Astrocyte (in vitro differentiated cells and primary cell): ENCODE data around the gene CCNI2. TPM values are rescaled to one million over a fixed set of nuclear protein-coding genes. Genes with fewer than 3 reads are reported as not detected.

Experiments
- DNase-seq: peaks from one replicate; pipeline ENCODE4 v3.0.0-alpha.2; 2010; ENCODE audit warnings: low read depth
- FAIRE-seq: peaks from 2 replicates; lab custom pipeline; 2011; peaks lifted over from hg19 to GRCh38; lab: Jason Lieb, UNC
- H2AFZ ChIP-seq: 2 replicates; pipeline ENCODE4 v1.6.0; 2012; ENCODE audit warnings: low read depth, low read length, inconsistent platforms
- H3K27ac ChIP-seq: 2 replicates; pipeline ENCODE4 v1.5.1; 2011; ENCODE audit warnings: low read depth, low read length, inconsistent platforms
- H3K27me3 ChIP-seq: 2 replicates; pipeline ENCODE4 v1.6.0; 2011; ENCODE audit warnings: low read length, inconsistent platforms; ENCODE audit not compliant: insufficient read depth
- H3K36me3 ChIP-seq: 2 replicates; pipeline ENCODE4 v1.5.1; 2011; ENCODE audit warnings: low read length, inconsistent platforms; ENCODE audit not compliant: insufficient read depth
- H3K4me1 ChIP-seq: 2 replicates; pipeline ENCODE4 v1.5.1; 2011; ENCODE audit warnings: low read length, inconsistent platforms; ENCODE audit not compliant: insufficient read depth
- H3K4me2 ChIP-seq: 2 replicates; pipeline ENCODE4 v1.6.0; 2012; ENCODE audit warnings: low read length, inconsistent platforms
- H3K4me3 ChIP-seq: 2 replicates; pipeline ENCODE4 v1.5.1; 2011; ENCODE audit warnings: low read depth, mild to moderate bottlenecking, low read length, inconsistent platforms; ENCODE audit not compliant: insufficient read depth
- H3K79me2 ChIP-seq: 2 replicates; pipeline ENCODE4 v1.6.0; 2012; ENCODE audit warnings: mild to moderate bottlenecking, low read length, inconsistent platforms; ENCODE audit not compliant: insufficient read depth
- H3K9ac ChIP-seq: 2 replicates; pipeline ENCODE4 v1.6.0; 2012; ENCODE audit warnings: mild to moderate bottlenecking, low read length, inconsistent platforms
- H3K9me3 ChIP-seq: 2 replicates; pipeline ENCODE4 v1.5.1; 2012; ENCODE audit warnings: low read depth, mild to moderate bottlenecking, low read length, inconsistent platforms; ENCODE audit not compliant: insufficient read depth
- H4K20me1 ChIP-seq: 2 replicates; pipeline ENCODE4 v1.6.0; 2012; ENCODE audit warnings: low read length, inconsistent platforms; ENCODE audit not compliant: insufficient read depth
- H3K27ac Mint-ChIP-seq: one replicate; pipeline ENCODE4 v1.8.0; 2021; ENCODE audit warnings: mild to moderate bottlenecking, mixed read lengths; ENCODE audit not compliant: unreplicated experiment
- H3K27me3 Mint-ChIP-seq: one replicate; pipeline ENCODE4 v1.8.0; 2021; ENCODE audit warnings: low read depth, mixed read lengths; ENCODE audit not compliant: unreplicated experiment
- H3K36me3 Mint-ChIP-seq: one replicate; pipeline ENCODE4 v1.8.0; 2021; ENCODE audit warnings: low read depth, mixed read lengths; ENCODE audit not compliant: unreplicated experiment
- H3K4me1 Mint-ChIP-seq: one replicate; pipeline ENCODE4 v1.8.0; 2021; ENCODE audit warnings: low read depth, mixed read lengths; ENCODE audit not compliant: unreplicated experiment
- H3K4me3 Mint-ChIP-seq: one replicate; pipeline ENCODE4 v1.8.0; 2021; ENCODE audit warnings: mild to moderate bottlenecking, moderate library complexity, mixed read lengths; ENCODE audit not compliant: unreplicated experiment
- H3K9me3 Mint-ChIP-seq: one replicate; pipeline ENCODE4 v1.8.0; 2021; ENCODE audit warnings: mild to moderate bottlenecking, mixed read lengths; ENCODE audit not compliant: unreplicated experiment
- CTCF ChIP-seq: IDR thresholded peaks from 2 replicates; pipeline ENCODE4 v1.5.1; 2011; ENCODE audit warnings: low read depth, mild to moderate bottlenecking, inconsistent platforms, low read length, moderate library complexity; ENCODE audit not compliant: insufficient read depth
- EZH2 ChIP-seq: IDR thresholded peaks from 2 replicates; pipeline ENCODE4 v1.6.1; 2012; ENCODE audit warnings: mild to moderate bottlenecking, low read length, inconsistent platforms; ENCODE audit not compliant: insufficient read depth
- total RNA-seq: library from RNA; stranded (reverse); gene quantifications from 2 replicates; pipeline ENCODE4 v1.2.1, GENCODE V29; 2021

CCNI2 gene
- total RNA-seq, 1 donor from 2014 or later: 0.16 TPM

- peaks cover 26% of the 10 kb centered on the region for H3K79me2 ChIP-seq
- no peaks in the 10 kb centered on the region for H3K27me3 ChIP-seq
- H2AFZ ChIP-seq: no peak overlapping the region
- no peak overlapping the region for H3K27ac ChIP-seq
- no peak for DNase-seq
- no peak for FAIRE-seq
- H3K4me1 ChIP-seq: peaks cover 11% of the 10 kb centered on the region
- no peak overlapping the region for H3K4me3 ChIP-seq
- H4K20me1 ChIP-seq: peaks cover 11% of the 10 kb centered on the region
- H3K27ac Mint-ChIP-seq: no peak overlapping the region
- H3K4me1 Mint-ChIP-seq: peaks cover 32% of the 10 kb centered on the region
- TF ChIP-seq EZH2 (no peak), CTCF (no peak)
- H3K9me3 ChIP-seq: no peaks in the 10 kb centered on the region
- no peak overlapping the region for H3K9ac ChIP-seq
- H3K36me3 Mint-ChIP-seq: no peaks in the 10 kb centered on the region
- H3K27me3 Mint-ChIP-seq: no peaks in the 10 kb centered on the region
- H3K4me2 ChIP-seq: no peak overlapping the region
- H3K36me3 ChIP-seq: no peaks in the 10 kb centered on the region
- H3K9me3 Mint-ChIP-seq: no peaks in the 10 kb centered on the region
- no peak overlapping the region for H3K4me3 Mint-ChIP-seq
These were observed 32.7 kb downstream of the CCNI2 start for GRCh38 chr5:132779961-132780360.

- no peak overlapping the region for H2AFZ ChIP-seq
- peaks cover 5% of the 10 kb centered on the region for H4K20me1 ChIP-seq
- no peak overlapping the region for H3K27ac ChIP-seq
- DNase-seq: no peak
- TF ChIP-seq CTCF (no peak), EZH2 (no peak)
- H3K27me3 ChIP-seq: no peaks in the 10 kb centered on the region
- H3K9ac ChIP-seq: no peak overlapping the region
- H3K9me3 Mint-ChIP-seq: no peaks in the 10 kb centered on the region
- H3K27ac Mint-ChIP-seq: no peak overlapping the region
- no peaks in the 10 kb centered on the region for H3K27me3 Mint-ChIP-seq
- peaks cover 33% of the 10 kb centered on the region for H3K4me1 Mint-ChIP-seq
- no peak overlapping the region for H3K4me3 ChIP-seq
- H3K36me3 Mint-ChIP-seq: no peaks in the 10 kb centered on the region
- H3K4me3 Mint-ChIP-seq: no peak overlapping the region
- H3K79me2 ChIP-seq: peaks cover 19% of the 10 kb centered on the region
- no peaks in the 10 kb centered on the region for H3K36me3 ChIP-seq
- H3K9me3 ChIP-seq: no peaks in the 10 kb centered on the region
- no peak for FAIRE-seq
- no peak overlapping the region for H3K4me2 ChIP-seq
- peaks cover 17% of the 10 kb centered on the region for H3K4me1 ChIP-seq
These were observed 33.4 kb downstream of the CCNI2 start for GRCh38 chr5:132780577-132780976.

- Histone ChIP-seq H4K20me1 (peaks cover 2% of the 10 kb centered on the region), H3K27me3 (no peaks in the 10 kb centered on the region)
- H3K27me3 Mint-ChIP-seq: no peaks in the 10 kb centered on the region
These were observed 33.8 kb downstream of the CCNI2 start for GRCh38 chr5:132781029-132781428.

More at GRCh38 chr5:132781029-132781428, 33.8 kb downstream of the CCNI2 start:
- H2AFZ ChIP-seq: no peak overlapping the region
- no peak for TF ChIP-seq CTCF
- TF ChIP-seq EZH2: no peak
- no peak overlapping the region for H3K27ac Mint-ChIP-seq
- H3K9me3 Mint-ChIP-seq: peaks cover 2% of the 10 kb centered on the region
- no peak overlapping the region for H3K27ac ChIP-seq
- peaks cover 19% of the 10 kb centered on the region for H3K4me1 ChIP-seq
- no peak for DNase-seq
- no peaks in the 10 kb centered on the region for H3K9me3 ChIP-seq
- H3K79me2 ChIP-seq: peaks cover 15% of the 10 kb centered on the region
- no peak overlapping the region for H3K4me3 Mint-ChIP-seq
- H3K36me3 Mint-ChIP-seq: no peaks in the 10 kb centered on the region
- no peak overlapping the region for H3K4me2 ChIP-seq
- H3K9ac ChIP-seq: no peak overlapping the region
- FAIRE-seq: no peak
- no peaks in the 10 kb centered on the region for H3K36me3 ChIP-seq
- no peak overlapping the region for H3K4me3 ChIP-seq
- peaks cover 34% of the 10 kb centered on the region for H3K4me1 Mint-ChIP-seq
